HG03135 (cell line): ENCODE results near the gene ZBP1.

Experiments
- ATAC-seq: cut with Tn5 transposase; IDR thresholded peaks from one replicate; pipeline ENCODE4 v1.9.1; 2021; ENCODE audit warnings: mild to moderate bottlenecking, moderate library complexity; ENCODE audit not compliant: unreplicated experiment

ZBP1 gene

DNA sequence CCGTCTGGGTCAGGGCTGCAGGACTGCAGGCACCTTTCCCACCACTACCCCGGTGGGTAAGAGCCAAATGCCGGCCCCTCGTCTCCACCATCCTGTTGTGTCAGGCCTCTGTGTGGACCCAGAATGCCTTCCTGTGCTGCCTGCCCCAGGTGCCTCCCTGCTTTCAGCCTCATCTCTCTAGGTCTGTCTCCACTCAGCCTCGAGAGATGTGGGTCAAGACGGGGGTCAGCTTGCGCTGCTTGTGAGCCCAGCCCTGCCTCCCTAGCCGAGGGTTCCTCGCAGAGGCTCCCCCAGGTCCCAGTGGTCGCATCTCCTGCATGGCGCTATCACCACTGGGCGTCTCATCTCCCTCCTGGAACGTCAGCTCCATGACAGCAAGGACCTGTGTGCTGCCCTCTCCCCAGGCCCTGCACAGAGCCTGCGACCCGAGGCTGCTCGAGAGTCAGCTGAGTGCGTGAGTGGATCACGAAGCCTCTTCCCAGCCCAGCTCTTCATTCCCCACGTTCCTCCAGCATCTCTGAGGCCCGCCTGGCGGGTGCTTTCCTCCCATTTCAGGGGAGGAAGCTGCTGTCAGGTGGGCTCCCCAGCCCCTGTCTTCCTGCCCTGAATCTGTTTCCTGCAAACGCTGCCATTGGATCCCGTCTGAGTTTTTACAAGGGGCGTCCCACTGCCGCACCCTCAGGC is 38.7 kb upstream of the ZBP1 start:
- no peak for ATAC-seq

DNA sequence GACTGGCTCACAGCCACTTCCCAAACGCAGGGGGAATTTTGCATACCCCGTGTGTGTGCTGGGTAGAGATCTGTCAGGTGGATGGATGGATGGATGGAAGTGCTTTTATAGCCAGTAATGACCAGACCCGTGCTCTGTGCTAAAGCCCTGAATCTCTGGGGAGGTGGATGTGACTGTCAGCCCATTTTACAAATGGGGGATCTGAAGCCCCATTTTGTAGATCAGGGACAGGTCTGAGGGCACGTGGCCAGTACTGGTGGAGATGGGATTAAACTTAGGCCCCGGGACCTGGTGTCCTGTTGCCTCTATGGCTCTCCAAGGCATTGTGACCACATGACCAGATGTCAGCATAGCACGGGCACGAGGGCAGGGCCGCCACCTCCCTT is 38.2 kb upstream of the ZBP1 start:
- ATAC-seq, result no peak

DNA sequence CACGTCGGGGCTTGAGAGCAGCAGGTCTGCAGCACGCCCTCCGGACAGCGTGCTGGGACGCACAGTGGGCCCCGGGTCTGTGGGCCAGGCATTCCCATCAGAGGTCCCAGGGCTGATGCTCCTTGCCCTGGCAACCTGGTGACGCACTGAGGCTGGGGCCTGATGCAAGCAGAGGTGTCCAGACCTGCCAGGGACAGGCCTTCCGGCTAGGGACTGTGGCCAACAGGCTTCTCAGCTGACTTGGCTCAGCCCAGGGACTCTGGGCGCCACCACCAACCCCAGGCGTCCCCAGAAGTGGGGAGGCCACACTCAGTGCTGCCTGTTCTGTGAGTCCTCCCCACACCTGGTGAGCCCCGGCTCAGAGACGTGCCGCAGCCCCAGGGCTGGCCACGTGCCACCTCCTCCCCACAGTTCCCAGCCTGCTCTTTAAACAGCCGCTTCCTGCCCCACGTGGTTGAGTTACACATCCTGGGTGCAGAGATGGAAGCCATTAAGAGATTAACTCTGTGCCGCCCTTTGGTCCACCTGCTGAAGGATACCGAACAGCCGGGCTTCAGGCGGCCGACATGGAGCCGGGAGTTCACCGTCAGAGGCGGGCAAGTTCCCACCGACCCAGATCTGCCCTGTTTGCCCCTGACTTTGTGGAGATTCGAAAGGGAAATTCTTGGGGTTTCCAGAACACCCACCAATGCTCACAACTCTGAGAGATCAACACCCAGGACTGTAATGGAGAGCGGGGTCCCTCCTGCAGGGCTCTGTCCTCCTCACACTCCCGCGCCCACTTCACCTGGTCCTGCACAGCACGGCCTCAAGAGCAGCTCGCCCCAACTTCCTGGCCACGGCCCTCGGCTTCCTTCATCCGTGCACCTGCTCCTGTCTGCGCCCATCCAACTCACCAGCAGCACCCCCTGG is 37.6 kb upstream of the ZBP1 start:
- no peak for ATAC-seq

DNA sequence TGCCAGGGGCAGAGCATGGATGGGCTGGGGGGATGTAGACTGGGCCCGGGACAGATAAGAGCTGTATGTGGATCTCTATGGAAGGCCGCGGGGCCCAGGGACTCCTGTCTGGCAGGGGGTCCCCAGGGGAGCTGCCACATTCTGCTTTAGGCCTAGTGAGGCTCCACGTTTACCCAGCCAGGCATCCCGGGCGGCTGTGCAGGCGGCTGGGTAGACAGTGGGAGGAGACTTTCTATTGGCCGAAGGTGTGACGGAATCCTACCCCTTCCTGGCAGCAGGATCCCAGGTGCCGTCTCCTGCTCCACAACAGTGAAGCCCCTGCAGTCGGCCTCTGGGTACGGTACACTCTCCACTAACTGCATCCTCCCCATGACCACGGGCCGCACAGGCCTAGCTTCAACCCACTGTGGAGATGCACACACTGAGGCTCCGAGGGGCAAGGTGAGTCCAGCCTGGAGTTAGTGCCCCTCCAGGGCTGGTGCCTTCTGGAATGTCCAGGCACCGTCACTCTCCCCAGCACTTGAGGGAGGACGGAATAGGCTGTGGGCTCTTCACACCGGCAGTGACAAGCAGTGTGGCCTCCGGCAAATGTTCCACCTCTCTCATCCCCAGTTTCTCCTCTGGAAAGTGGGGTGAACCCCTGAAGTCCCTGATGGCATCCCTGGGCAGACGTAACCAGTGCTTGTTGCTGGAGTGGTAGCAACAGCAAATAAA is 36.8 kb upstream of the ZBP1 start:
- no peak for ATAC-seq

- no peak for ATAC-seq
Measured at GRCh38 chr20:57656252-57656820, 36.1 kb upstream of the ZBP1 start.

DNA sequence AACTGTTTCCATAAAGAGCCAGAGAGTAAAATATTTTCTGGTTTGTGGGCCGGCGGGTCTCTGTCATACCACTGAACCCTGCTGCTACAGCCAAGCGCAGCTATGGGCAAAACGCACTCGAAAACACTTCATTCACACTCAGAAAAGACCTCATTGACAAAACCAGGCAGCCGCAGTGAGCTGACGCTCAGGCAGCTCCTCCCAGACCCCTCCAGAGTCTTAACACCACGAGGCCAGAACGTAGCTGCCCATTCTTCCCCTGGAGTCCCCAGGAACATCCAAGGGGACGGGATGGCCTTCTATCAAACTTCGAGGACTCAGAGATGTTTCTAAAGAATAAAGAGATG is 35.6 kb upstream of the ZBP1 start:
- no peak for ATAC-seq

DNA sequence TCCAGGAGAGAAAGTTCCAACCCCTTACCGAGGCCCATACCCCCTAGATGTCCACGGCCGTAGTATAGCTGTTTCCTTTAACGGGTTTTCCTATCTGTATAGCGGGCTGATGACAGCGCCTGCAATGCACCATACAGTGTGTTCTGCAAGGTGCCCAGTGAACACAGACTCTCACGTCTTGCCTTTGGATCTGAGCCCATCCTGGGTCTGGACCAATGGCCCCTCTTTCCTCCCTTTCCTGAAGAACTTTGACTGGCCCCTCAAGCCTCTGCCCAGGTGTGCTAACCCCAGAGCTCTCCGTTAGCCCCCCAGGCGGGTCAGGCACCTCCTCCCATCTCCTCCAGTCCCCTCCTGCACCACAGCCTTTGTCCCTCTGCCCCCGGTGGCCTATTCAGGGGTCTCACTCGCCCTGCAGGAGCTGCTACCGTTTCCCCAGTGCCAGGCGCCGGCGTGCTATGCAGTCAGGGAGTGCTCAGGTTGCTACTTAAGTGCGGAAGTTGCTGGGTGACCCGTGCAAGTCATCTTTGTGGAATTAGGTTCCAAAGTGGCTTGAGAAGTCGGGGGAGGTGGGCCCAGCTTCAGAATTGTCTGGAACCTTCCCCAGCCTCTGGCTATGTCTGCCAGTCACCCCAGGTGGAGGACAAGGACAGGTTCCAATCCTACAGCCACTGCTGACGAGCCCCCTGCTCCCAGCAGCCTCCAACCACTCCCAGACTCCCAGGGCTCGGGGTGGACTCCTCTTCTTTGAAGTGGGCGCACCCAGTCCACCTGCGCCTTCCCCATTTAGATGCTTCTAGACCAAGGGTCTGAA is 35.0 kb upstream of the ZBP1 start:
- no peak for ATAC-seq

GRCh38 chr20:57654363-57654997 is 34.3 kb upstream of the ZBP1 start:
- ATAC-seq, result no peak

DNA sequence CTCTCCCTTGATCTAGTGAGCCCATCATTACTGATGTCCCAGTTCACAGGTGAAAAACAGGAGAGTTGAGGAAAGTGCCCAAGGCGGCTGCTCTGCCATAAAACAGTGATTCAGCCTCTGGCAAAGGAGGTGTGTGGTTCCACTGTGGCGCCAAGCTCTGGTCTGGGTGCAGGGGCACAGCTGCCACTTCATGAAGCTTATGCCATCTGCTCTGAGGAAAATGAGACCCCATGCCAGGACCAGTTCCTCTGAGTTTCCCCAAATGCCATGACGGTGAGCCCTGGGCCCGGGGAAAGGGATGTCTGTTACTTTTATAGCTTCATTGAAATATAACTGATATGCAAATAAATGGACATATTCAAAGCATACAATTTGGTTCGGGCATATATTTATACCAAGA is 33.7 kb upstream of the ZBP1 start:
- ATAC-seq, result no peak

DNA sequence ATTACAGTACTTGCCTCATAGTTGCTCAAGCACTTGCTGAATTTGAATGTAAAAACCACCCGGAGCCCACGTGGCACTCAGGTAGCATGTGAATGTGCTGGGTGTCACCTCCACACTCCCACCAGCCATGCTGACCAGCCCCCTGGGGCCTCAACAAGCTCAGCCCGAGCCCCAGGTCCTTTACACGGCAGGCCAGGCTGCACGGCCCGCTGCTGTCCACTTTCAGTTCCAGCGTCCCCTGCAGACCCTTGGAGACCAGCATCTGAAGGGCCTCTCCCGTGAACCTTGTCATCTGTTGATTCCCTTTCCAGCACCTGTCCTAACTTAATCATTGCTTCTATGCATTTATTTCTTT is 33.3 kb upstream of the ZBP1 start:
- ATAC-seq, result no peak

GRCh38 chr20:57652606-57653545 is 32.6 kb upstream of the ZBP1 start:
- ATAC-seq, result no peak

- no peak for ATAC-seq
Measured at GRCh38 chr20:57651881-57652605, 31.8 kb upstream of the ZBP1 start.

DNA sequence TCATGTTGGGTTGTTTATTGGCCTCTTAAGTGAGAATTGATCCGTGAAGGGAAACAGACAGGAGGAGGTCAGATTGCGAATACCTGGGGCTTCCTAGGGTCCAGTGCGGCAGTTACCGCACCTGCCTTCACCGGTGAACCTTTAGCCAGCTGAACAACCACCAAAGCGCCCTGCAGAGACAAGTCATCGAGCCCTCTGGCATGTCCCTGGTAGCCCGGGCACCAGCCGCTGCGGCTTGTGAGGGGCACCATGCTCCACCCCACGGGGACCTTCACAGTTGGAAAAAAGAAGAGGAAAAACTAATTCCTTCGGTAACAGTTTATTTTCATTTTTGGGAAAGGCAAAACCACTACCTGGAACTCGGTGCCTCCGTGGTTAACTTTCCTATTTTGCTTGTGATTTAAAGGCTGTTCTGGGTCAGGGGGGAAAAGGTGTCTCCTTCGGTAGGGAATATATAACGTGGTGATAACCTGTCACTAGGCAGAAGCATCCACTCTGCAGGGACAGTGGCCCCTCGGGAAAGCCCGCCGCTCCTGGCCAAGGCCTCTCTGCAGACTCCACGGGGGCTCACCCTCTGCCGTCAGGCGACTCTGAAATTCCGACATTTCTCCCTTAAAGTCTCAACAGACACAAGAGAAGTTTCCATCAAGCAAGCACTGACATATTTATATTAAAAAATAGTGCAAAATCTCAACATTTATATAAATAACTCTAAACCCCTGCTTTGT is 30.7 kb upstream of the ZBP1 start:
- no peak for ATAC-seq

- no peak for ATAC-seq
Measured at GRCh38 chr20:57650266-57650665, 30.0 kb upstream of the ZBP1 start.

DNA sequence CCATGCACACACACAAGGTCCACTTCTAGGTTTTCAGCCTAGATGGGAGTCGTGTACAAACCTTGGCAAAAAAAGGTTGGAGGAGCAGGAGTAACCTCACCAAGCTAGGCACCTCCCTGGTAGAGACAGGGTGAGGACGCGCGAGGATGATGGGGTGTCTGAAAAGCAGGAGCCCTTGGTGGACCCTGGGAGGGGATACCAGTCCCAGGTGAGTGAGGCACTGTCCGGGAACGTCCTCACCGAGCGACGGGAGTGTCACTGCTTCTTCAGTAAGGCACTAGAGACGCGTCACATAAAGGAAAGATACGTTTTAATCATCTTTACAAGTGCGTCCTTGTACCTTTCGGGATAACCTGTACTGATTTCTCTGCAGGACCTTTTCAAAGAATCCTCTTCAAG is 29.4 kb upstream of the ZBP1 start:
- ATAC-seq, result no peak

DNA sequence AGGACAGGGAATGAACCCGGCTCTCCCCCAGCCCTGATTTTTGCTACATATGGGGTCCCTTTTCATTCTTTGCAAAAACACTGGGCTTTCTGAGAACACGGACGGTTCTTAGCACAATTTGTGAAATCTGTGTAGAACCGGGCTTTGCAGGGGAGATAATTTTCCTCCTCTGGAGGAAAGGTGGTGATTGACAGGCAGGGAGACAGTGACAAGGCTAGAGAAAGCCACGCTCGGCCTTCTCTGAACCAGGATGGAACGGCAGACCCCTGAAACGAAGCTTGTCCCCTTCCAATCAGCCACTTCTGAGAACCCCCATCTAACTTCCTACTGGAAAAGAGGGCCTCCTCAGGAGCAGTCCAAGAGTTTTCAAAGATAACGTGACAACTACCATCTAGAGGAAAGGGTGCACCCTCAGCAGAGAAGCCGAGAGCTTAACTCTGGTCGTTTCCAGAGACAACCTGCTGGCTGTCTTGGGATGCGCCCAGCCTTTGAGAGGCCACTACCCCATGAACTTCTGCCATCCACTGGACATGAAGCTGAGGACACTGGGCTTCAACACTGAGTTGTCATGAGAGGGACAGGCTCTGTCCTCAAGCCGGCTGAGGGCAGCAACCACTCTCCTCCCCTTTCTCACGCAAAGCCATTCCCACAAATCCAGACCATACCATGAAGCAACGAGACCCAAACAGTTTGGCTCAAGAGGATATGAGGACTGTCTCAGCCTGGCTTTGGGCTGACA is 28.8 kb upstream of the ZBP1 start:
- no peak for ATAC-seq
